NT2/D1 (cell line): ENCODE measurements around the gene CDH4.

Experiments used
- DNase-seq: peaks from one replicate; pipeline ENCODE4 v3.0.0-alpha.2; 2011; ENCODE audit warnings: low read depth, low spot score
- H3K27me3 ChIP-seq: 2 replicates; pipeline ENCODE4 v1.6.0; 2011; ENCODE audit warnings: mild to moderate bottlenecking; ENCODE audit not compliant: insufficient read length, insufficient read depth
- H3K36me3 ChIP-seq: 2 replicates; pipeline ENCODE4 v1.6.1; 2011; ENCODE audit warnings: mild to moderate bottlenecking, low read length, mixed read lengths; ENCODE audit not compliant: insufficient read depth, insufficient read length
- H3K4me1 ChIP-seq: 2 replicates; pipeline ENCODE4 v1.5.1; 2011; ENCODE audit not compliant: insufficient read depth, insufficient read length
- H3K4me3 ChIP-seq: 2 replicates; pipeline ENCODE4 v1.5.1; 2011; ENCODE audit warnings: low read depth; ENCODE audit not compliant: insufficient read length
- H3K9ac ChIP-seq: 2 replicates; pipeline ENCODE4 v1.6.0; 2011; ENCODE audit warnings: low read depth; ENCODE audit not compliant: insufficient read length
- H3K9me3 ChIP-seq: 2 replicates; pipeline ENCODE4 v1.5.1; 2011; ENCODE audit warnings: mild to moderate bottlenecking, low read length; ENCODE audit not compliant: insufficient read depth
- SUZ12 ChIP-seq: IDR thresholded peaks from 2 replicates; pipeline ENCODE4 v1.6.1; 2011; ENCODE audit not compliant: insufficient read length, insufficient read depth; ENCODE audit errors: extremely low read depth
- YY1 ChIP-seq: IDR thresholded peaks from 2 replicates; pipeline ENCODE4 v1.6.1; 2011; ENCODE audit not compliant: insufficient read length, insufficient read depth
- ZNF274 ChIP-seq: IDR thresholded peaks from 2 replicates; pipeline ENCODE4 v1.6.1; 2011; ENCODE audit warnings: mild to moderate bottlenecking, low read depth, low read length

Gene CDH4

GRCh38 chr20:61861858-61862257 is 609.8 kb downstream of the CDH4 start:
- no peaks in the 10 kb centered on the region for H3K4me1 ChIP-seq
- no peaks in the 10 kb centered on the region for H3K9me3 ChIP-seq
- no peaks in the 10 kb centered on the region for H3K36me3 ChIP-seq
- TF ChIP-seq ZNF274 (no peak), SUZ12 (no peak), YY1 (no peak)
- H3K27me3 ChIP-seq, result peaks cover 89% of the 10 kb centered on the region
- no peak overlapping the region for H3K4me3 ChIP-seq
- no peak for DNase-seq
- no peak overlapping the region for H3K9ac ChIP-seq

- Histone ChIP-seq H3K36me3 (no peaks in the 10 kb centered on the region), H3K4me1 (no peaks in the 10 kb centered on the region), H3K9ac (no peak overlapping the region), H3K27me3 (peaks cover 91% of the 10 kb centered on the region), H3K4me3 (no peak overlapping the region), H3K9me3 (no peaks in the 10 kb centered on the region)
- no peak for TF ChIP-seq ZNF274
- TF ChIP-seq YY1, result no peak
- no peak for TF ChIP-seq SUZ12
- no peak for DNase-seq
Measured at GRCh38 chr20:61862881-61863280, 610.8 kb downstream of the CDH4 start.

- H3K9ac ChIP-seq, result no peak overlapping the region
- TF ChIP-seq ZNF274 (no peak), YY1 (no peak), SUZ12 (no peak)
- no peaks in the 10 kb centered on the region for H3K4me1 ChIP-seq
- no peak for DNase-seq
- no peaks in the 10 kb centered on the region for H3K9me3 ChIP-seq
- H3K36me3 ChIP-seq, result no peaks in the 10 kb centered on the region
- no peak overlapping the region for H3K4me3 ChIP-seq
- peaks cover 92% of the 10 kb centered on the region for H3K27me3 ChIP-seq
Measured at GRCh38 chr20:61864481-61864880, 612.4 kb downstream of the CDH4 start.

- DNase-seq, result no peak
- TF ChIP-seq YY1 (no peak), ZNF274 (no peak), SUZ12 (no peak)
Measured at GRCh38 chr20:61865353-61865752, 613.3 kb downstream of the CDH4 start.

GRCh38 chr20:61866165-61866564 is 614.1 kb downstream of the CDH4 start:
- H3K9ac ChIP-seq, result no peak overlapping the region
- no peaks in the 10 kb centered on the region for H3K36me3 ChIP-seq
- no peaks in the 10 kb centered on the region for H3K4me1 ChIP-seq
- TF ChIP-seq ZNF274 (no peak), SUZ12 (no peak), YY1 (no peak)
- peaks cover 13% of the 10 kb centered on the region for H3K9me3 ChIP-seq
- peaks cover 95% of the 10 kb centered on the region for H3K27me3 ChIP-seq
- no peak overlapping the region for H3K4me3 ChIP-seq
- no peak for DNase-seq

More at GRCh38 chr20:61865353-61865752, 613.3 kb downstream of the CDH4 start:
- Histone ChIP-seq H3K9ac (no peak overlapping the region), H3K27me3 (peaks cover 92% of the 10 kb centered on the region), H3K9me3 (peaks cover 5% of the 10 kb centered on the region; the same call in 1 of the 2 replicates), H3K36me3 (no peaks in the 10 kb centered on the region), H3K4me3 (no peak overlapping the region), H3K4me1 (no peaks in the 10 kb centered on the region)

GRCh38 chr20:61868006-61868405 is 615.9 kb downstream of the CDH4 start:
- Histone ChIP-seq H3K9ac (no peak overlapping the region), H3K27me3 (peaks cover 90% of the 10 kb centered on the region), H3K4me3 (no peak overlapping the region), H3K36me3 (no peaks in the 10 kb centered on the region), H3K4me1 (no peaks in the 10 kb centered on the region), H3K9me3 (peaks cover 19% of the 10 kb centered on the region)
- TF ChIP-seq SUZ12 (no peak), ZNF274 (no peak), YY1 (no peak)
- DNase-seq, result no peak

DNA sequence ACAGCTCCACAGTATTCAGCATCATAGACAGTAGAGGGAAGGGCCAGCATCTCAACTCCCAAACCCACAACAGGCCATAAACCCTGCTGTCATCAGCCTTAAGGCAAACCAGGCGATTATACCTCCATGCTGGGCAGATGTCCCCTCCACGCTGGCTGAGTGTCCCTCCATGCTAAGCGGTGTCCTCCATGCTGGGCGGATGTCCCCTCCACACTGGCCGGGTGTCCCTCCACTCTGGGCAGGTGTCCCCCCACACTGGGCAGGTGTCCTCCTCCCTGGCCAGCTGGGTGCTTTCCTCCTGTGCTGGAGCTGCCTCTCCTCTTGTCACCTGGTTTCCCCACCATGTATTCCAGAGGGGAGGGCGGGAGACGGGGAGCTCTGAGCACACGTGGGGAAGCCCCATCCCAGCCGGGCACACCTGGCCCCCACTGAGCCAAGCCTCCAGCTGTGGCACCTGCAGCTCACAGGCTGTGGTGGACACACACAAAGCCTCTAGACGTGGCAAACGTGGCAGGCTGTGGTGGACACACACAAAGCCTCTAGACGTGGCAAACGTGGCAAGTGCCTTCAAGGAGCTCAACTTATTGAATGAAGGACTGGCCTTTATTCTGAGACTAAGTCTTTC is 616.5 kb downstream of the CDH4 start:
- Histone ChIP-seq H3K36me3 (no peaks in the 10 kb centered on the region), H3K9ac (no peak overlapping the region), H3K4me3 (no peak overlapping the region), H3K9me3 (peaks cover 19% of the 10 kb centered on the region), H3K4me1 (no peaks in the 10 kb centered on the region), H3K27me3 (peaks cover 89% of the 10 kb centered on the region)
- no peak for TF ChIP-seq SUZ12
- DNase-seq, result no peak
